ENCODE results near the gene LIX1L. TPM values are rescaled to one million over a fixed set of nuclear protein-coding genes. Genes with fewer than 3 reads are reported as not detected.
A peak's percentile ranks its signal among the peaks of the same experiment; 100 is the strongest.

LIX1L gene
- total RNA-seq, 5 donors from 2014 or later (not counting 1 experiment from before 2014, with no cell fraction given), result 43.4 to 74.4 (median 64.2) TPM

DNA sequence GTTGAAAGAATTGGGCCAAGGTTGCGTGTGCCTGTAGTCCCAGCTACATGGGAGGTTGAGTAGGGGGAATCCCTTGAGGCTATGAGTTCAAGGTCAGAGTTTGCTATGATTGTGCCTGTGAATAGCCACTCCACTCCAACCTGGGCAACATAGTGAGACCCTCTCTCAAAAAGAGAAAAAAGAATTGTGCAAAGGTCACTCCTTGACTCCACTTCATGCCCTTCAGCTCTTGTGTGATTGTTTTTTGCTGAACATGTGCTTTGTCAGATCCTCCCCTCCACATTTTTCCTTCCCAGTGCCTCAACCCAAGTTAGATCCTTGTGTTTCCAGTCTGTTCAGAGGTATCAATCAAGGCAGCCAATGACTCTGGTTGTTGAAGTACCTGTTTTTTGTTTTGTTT, 30.1 kb upstream of the LIX1L start:
- Histone ChIP-seq H3K27me3 (replicated peaks in 1 of 2; ENCODE audit: control insufficient read depth in 2 of 2, extremely low read depth in 1 of 2, insufficient read depth in 2 of 2, low read length in 1 of 2) (no peaks in the 10 kb centered on the region), H3K9me3 (no peaks in the 10 kb centered on the region), H3K27ac (ENCODE audit: low read length) (peak overlapping the region; percentile 30), H3K4me3 (ENCODE audit: control insufficient read depth in 1 of 2, extremely low read depth in 1 of 2, low read length in 1 of 2) (no peak overlapping the region), H3K4me1 (ENCODE audit: control insufficient read depth in 1 of 2, extremely low read depth in 1 of 2, insufficient read depth in 2 of 2, low read length in 2 of 2) (peaks cover 33 to 64% of the 10 kb centered on the region in 2 experiments), H3K36me3 (ENCODE audit: control insufficient read depth in 2 of 2, extremely low read depth in 1 of 2, insufficient read depth in 1 of 2, low read length in 1 of 2) (peaks cover 0 to 11% of the 10 kb centered on the region in 2 donors)
- ATAC-seq (replicated peaks in 1 of 4) (no peak), DNase-seq (no peak)
- no peaks in the 10 kb centered on the region for H3K27me3 Mint-ChIP-seq
- WGBS (ENCODE audit: insufficient coverage), result no CpG with 5 or more reads among the region's 1 CpG
- CTCF ChIA-PET, result interaction anchor here (0.5 to 2.0 kb wide), 3 partner anchors 9 to 20 kb away, joined by 3 to 22 read pairs (median 3); no protein-coding TSS in a partner anchor
- H3K9me3 Mint-ChIP-seq, result no peaks in the 10 kb centered on the region
- peaks cover 64 to 85% (median 72%) of the 10 kb centered on the region in 3 donors for H3K4me1 Mint-ChIP-seq
- peak overlapping the region; percentile 81 to 87 for H3K27ac Mint-ChIP-seq
- peak overlapping the region in 1 of 3 donors; percentile 65 for H3K4me3 Mint-ChIP-seq
- H3K36me3 Mint-ChIP-seq, result peaks cover 12% of the 10 kb centered on the region
- POLR2A ChIA-PET, result interaction anchor here in 1 of 2 donors (0.8 to 1.0 kb wide), 2 partner anchors 10 to 24 kb away, joined by 4 to 7 read pairs; partner anchors contain the start of genes ANKRD34A and POLR3GL

DNA sequence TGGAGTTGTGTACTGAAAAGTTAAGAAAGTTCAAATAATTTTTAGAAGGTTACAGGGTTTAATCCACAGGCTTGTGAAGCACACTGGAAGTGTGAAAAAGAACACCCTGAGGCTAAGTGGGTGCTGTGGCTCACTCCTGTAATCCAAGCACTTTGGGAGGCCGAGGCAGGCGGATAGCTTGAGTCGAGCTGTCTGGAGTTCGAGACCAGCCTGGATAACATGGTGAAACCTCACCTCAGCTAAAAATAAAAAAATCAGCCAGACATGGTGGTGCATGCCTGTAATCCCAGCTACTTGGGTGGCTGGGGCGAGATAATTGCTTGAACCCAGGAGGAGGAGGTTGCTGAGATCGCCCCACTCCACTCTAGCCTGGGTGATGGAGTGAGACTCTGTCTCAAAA, 28.7 kb upstream of the LIX1L start:
- Mint-ChIP-seq H3K9me3 (no peaks in the 10 kb centered on the region), H3K4me1 (peaks cover 51 to 85% (median 58%) of the 10 kb centered on the region in 3 donors), H3K36me3 (peaks cover 1% of the 10 kb centered on the region), H3K27ac (peak overlapping the region in 1 of 2 donors; percentile 88), H3K27me3 (no peaks in the 10 kb centered on the region), H3K4me3 (no peak overlapping the region)
- no peaks in the 10 kb centered on the region for H3K36me3 ChIP-seq (ENCODE audit: control insufficient read depth in 2 of 2, extremely low read depth in 1 of 2, insufficient read depth in 1 of 2, low read length in 1 of 2)
- peaks cover 37 to 69% of the 10 kb centered on the region in 2 experiments for H3K4me1 ChIP-seq (ENCODE audit: control insufficient read depth in 1 of 2, extremely low read depth in 1 of 2, insufficient read depth in 2 of 2, low read length in 2 of 2)
- no peak for DNase-seq
- H3K27ac ChIP-seq (ENCODE audit: low read length), result no peak overlapping the region
- no peak overlapping the region for H3K4me3 ChIP-seq (ENCODE audit: control insufficient read depth in 1 of 2, extremely low read depth in 1 of 2, low read length in 1 of 2)
- ChIA-PET POLR2A (interaction anchor here in 1 of 2 donors (1.1 kb wide), 1 partner anchor 10 kb away, joined by 3 read pairs; the partner anchor contains the start of gene TXNIP), CTCF (interaction anchor here (0.7 to 1.3 kb wide), 4 partner anchors 10 to 21 kb away, joined by 4 to 8 read pairs (median 5); partner anchors contain the start of gene TXNIP (in 1 of the 2))
- H3K27me3 ChIP-seq (replicated peaks in 1 of 2; ENCODE audit: control insufficient read depth in 2 of 2, extremely low read depth in 1 of 2, insufficient read depth in 2 of 2, low read length in 1 of 2), result no peaks in the 10 kb centered on the region
- WGBS (ENCODE audit: insufficient coverage), result no CpG with 5 or more reads among the region's 6 CpGs
- ATAC-seq (replicated peaks in 1 of 4), result no peak
- H3K9me3 ChIP-seq, result no peaks in the 10 kb centered on the region

DNA sequence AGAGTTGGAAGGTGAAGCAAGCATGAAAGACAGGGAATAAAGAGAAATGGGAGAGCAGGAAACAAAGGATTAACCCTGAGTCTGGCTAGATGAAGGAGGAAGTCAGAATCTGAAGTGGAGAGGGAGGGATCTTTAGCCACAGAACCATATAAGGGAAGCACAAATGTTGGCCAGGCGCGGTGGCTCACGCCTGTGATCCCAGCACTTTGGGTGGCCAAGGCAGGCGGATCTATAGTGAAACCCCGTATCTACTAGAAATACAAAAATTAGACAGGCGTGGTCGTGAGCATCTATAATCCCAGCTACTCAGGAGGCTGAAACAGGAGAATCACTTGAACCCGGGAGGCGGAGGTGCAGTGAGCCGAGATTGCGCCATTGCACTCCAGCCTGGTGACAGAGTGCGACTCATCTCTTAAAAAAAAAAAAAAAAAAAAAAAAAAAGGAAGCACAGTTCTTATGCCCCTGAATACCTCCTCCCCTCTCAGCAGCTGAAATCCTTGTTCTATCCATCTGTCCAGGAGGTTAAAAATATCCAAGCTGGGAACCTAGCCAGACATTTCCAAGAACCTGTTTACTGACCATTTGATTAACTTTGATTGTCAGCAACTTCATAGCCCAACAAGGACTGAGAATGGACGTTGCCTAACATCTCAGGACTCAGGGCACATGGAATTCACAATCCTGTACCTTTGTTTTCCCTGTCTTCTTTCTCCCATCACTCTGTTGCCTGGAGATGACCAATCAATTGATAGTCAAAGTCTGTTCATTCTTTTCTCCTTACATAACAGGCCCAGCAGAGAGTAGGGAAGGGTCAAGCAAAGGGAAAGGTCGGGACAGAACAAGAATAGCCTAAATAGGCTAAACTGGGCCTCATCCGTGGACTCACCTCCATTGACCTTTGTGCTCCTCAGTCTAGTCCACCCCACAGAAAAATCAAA, 28.0 kb upstream of the LIX1L start:
- Histone ChIP-seq H3K27ac (ENCODE audit: low read length) (peak overlapping the region; percentile 46), H3K36me3 (ENCODE audit: control insufficient read depth in 2 of 2, extremely low read depth in 1 of 2, insufficient read depth in 1 of 2, low read length in 1 of 2) (no peaks in the 10 kb centered on the region), H3K4me3 (ENCODE audit: control insufficient read depth in 1 of 2, extremely low read depth in 1 of 2, low read length in 1 of 2) (no peak overlapping the region), H3K4me1 (ENCODE audit: control insufficient read depth in 1 of 2, extremely low read depth in 1 of 2, insufficient read depth in 2 of 2, low read length in 2 of 2) (peaks cover 42 to 76% of the 10 kb centered on the region in 2 experiments), H3K27me3 (replicated peaks in 1 of 2; ENCODE audit: control insufficient read depth in 2 of 2, extremely low read depth in 1 of 2, insufficient read depth in 2 of 2, low read length in 1 of 2) (no peaks in the 10 kb centered on the region), H3K9me3 (no peaks in the 10 kb centered on the region)
- WGBS (ENCODE audit: insufficient coverage), result 65% methylated on average over 5 of the region's 15 CpGs
- Mint-ChIP-seq H3K27ac (peak overlapping the region; percentile 91 to 94), H3K4me1 (peaks cover 46 to 85% (median 51%) of the 10 kb centered on the region in 3 donors), H3K27me3 (no peaks in the 10 kb centered on the region), H3K4me3 (peak overlapping the region in 2 of 3 donors; percentile 18 to 20), H3K9me3 (no peaks in the 10 kb centered on the region), H3K36me3 (no peaks in the 10 kb centered on the region)
- ChIA-PET POLR2A (interaction anchor here in 1 of 2 donors (0.6 kb wide), 1 partner anchor 17 kb away, joined by 5 read pairs; no protein-coding TSS in a partner anchor), CTCF (interaction anchor here (0.7 to 1.3 kb wide), 3 partner anchors 11 to 22 kb away, joined by 4 to 6 read pairs (median 4); partner anchors contain the start of gene TXNIP (in 1 of the 2))
- DNase-seq (no peak), ATAC-seq (replicated peaks in 1 of 4) (no peak)

DNA sequence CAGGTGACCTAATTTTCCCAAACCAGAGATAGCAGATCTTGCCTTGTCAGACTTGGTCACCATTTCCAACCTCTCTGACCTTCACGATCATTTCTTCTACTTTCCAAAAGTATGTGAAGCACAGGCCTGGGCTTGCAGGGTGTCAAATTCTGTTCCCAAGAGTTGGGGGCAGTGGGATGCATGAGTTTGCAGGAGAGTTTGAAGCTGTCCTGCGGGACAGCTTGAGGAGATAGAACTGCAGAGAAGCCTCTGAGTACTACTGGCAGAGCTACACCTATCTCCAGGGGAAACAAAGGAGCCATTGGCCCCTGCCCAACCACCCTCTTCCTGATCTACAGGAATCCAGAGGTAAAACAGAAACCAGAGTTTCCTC, 27.3 kb upstream of the LIX1L start:
- peaks cover 48 to 79% of the 10 kb centered on the region in 2 experiments for H3K4me1 ChIP-seq (ENCODE audit: control insufficient read depth in 1 of 2, extremely low read depth in 1 of 2, insufficient read depth in 2 of 2, low read length in 2 of 2)
- ATAC-seq (replicated peaks in 1 of 4) (no peak), DNase-seq (no peak)
- H3K9me3 ChIP-seq, result no peaks in the 10 kb centered on the region
- CTCF ChIA-PET, result interaction anchor here (0.6 to 1.3 kb wide), 2 partner anchors 11 to 20 kb away, joined by 3 to 4 read pairs; partner anchors contain the start of gene TXNIP (in 1 of the 2)
- Mint-ChIP-seq H3K9me3 (no peaks in the 10 kb centered on the region), H3K4me3 (peak overlapping the region in 1 of 3 donors; percentile 29), H3K36me3 (no peaks in the 10 kb centered on the region), H3K27ac (peak overlapping the region; percentile 91 to 94), H3K4me1 (peaks cover 39 to 80% (median 45%) of the 10 kb centered on the region in 3 donors), H3K27me3 (no peaks in the 10 kb centered on the region)
- H3K27ac ChIP-seq (ENCODE audit: low read length), result peak overlapping the region; percentile 46
- no peak overlapping the region for H3K4me3 ChIP-seq (ENCODE audit: control insufficient read depth in 1 of 2, extremely low read depth in 1 of 2, low read length in 1 of 2)
- WGBS (ENCODE audit: insufficient coverage), result no CpG with 5 or more reads among the region's 2 CpGs
- POLR2A ChIA-PET, result no interaction called here
- H3K36me3 ChIP-seq (ENCODE audit: control insufficient read depth in 2 of 2, extremely low read depth in 1 of 2, insufficient read depth in 1 of 2, low read length in 1 of 2), result no peaks in the 10 kb centered on the region
- H3K27me3 ChIP-seq (replicated peaks in 1 of 2; ENCODE audit: control insufficient read depth in 2 of 2, extremely low read depth in 1 of 2, insufficient read depth in 2 of 2, low read length in 1 of 2), result no peaks in the 10 kb centered on the region

DNA sequence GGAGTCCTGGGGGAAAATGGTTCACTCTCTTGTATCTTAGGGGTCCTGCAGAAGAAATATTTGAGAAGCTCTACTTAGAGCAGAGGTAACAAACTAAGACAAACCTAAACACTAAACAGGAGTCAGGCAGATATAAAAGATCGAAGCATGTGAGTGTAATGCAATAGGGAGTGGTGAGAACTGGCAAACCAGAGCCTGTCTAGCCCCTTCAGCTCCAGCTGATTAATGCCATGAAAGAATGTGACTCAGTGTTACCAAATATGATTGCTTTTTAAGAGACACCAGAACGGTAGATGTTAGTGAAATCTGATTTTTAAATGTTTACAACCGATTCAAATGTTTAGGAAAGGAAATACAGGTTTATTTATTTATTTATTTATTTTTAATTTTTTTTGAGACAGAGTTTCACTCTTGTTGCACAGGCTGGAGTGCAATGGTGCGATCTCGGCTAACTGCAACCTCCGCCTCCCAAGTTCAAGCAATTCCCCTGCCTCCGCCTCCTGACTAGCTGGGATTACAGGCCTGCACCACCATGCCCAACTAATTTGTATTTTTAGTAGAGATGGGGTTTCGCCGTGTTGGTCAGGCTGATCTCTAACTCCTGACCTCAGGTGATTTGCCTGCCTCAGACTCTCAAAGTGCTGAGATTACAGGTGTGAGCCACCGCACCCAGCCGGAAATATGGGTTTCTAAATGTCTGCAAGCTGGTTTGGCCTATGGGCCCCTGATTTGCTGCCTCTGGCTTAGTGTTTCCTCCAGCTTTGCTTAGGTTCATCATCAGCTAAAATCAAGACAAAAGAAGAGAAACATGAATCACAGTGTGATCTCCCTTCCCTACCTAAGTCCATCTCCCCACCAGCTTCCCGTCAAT, 26.4 kb upstream of the LIX1L start:
- ChIA-PET CTCF (interaction anchor here in 1 of 2 donors (0.6 kb wide), 1 partner anchor 21 kb away, joined by 3 read pairs; no protein-coding TSS in a partner anchor), POLR2A (interaction anchor here in 1 of 2 donors (0.6 kb wide), 2 partner anchors 17 to 20 kb away, joined by 3 to 6 read pairs; no protein-coding TSS in a partner anchor)
- no peaks in the 10 kb centered on the region for H3K27me3 Mint-ChIP-seq
- peak in 4 of 35 experiments; percentile 21 to 56 (median 40) for DNase-seq
- Histone ChIP-seq H3K9me3 (no peaks in the 10 kb centered on the region), H3K27ac (ENCODE audit: low read length) (peak overlapping the region; percentile 94), H3K4me1 (ENCODE audit: control insufficient read depth in 1 of 2, extremely low read depth in 1 of 2, insufficient read depth in 2 of 2, low read length in 2 of 2) (peaks cover 56 to 84% of the 10 kb centered on the region in 2 experiments), H3K36me3 (ENCODE audit: control insufficient read depth in 2 of 2, extremely low read depth in 1 of 2, insufficient read depth in 1 of 2, low read length in 1 of 2) (no peaks in the 10 kb centered on the region), H3K27me3 (replicated peaks in 1 of 2; ENCODE audit: control insufficient read depth in 2 of 2, extremely low read depth in 1 of 2, insufficient read depth in 2 of 2, low read length in 1 of 2) (no peaks in the 10 kb centered on the region), H3K4me3 (ENCODE audit: control insufficient read depth in 1 of 2, extremely low read depth in 1 of 2, low read length in 1 of 2) (no peak overlapping the region)
- peak overlapping the region in 1 of 3 donors; percentile 29 for H3K4me3 Mint-ChIP-seq
- 77% methylated on average over 4 of the region's 12 CpGs for WGBS (ENCODE audit: insufficient coverage)
- H3K27ac Mint-ChIP-seq, result peak overlapping the region; percentile 91 to 94
- H3K4me1 Mint-ChIP-seq, result peaks cover 37 to 79% (median 40%) of the 10 kb centered on the region in 3 donors
- H3K36me3 Mint-ChIP-seq, result no peaks in the 10 kb centered on the region
- ATAC-seq (replicated peaks in 1 of 4), result peak in 3 of 4 experiments; percentile 29 to 44 (median 36)
- H3K9me3 Mint-ChIP-seq, result no peaks in the 10 kb centered on the region
